Measurements from ENCODE around the gene INTS11. TPM values are rescaled to one million over a fixed set of nuclear protein-coding genes. Genes with fewer than 3 reads are reported as not detected.
A peak's percentile ranks its signal among the peaks of the same experiment; 100 is the strongest.

The INTS11 gene
- total RNA-seq, 1 donor from 2014 or later: 52.8 TPM

GRCh38 chr1:1357871-1358432 lies 33.5 kb upstream of the INTS11 start:
- no peak for DNase-seq

- no peak for DNase-seq
These were observed 32.4 kb upstream of the INTS11 start for GRCh38 chr1:1356796-1357401.

- no peak for DNase-seq
These were observed 31.8 kb upstream of the INTS11 start for GRCh38 chr1:1356166-1356795.

GRCh38 chr1:1355416-1355815 lies 31.0 kb upstream of the INTS11 start:
- DNase-seq: peak; percentile 32

GRCh38 chr1:1354271-1355247 lies 30.1 kb upstream of the INTS11 start:
- DNase-seq: no peak

GRCh38 chr1:1353389-1354151 lies 29.1 kb upstream of the INTS11 start:
- DNase-seq: no peak

- no peak for DNase-seq
These were observed 28.4 kb upstream of the INTS11 start for GRCh38 chr1:1352786-1353388.

GRCh38 chr1:1351511-1352427 lies 27.3 kb upstream of the INTS11 start:
- no peak for DNase-seq

GRCh38 chr1:1349256-1350012 lies 25.0 kb upstream of the INTS11 start, which contains the start of gene DVL1:
Gene DVL1, minus strand, starts transcription at chr1:1349418. Its CDS starts 353 bp downstream, at chr1:1349065.
- DNase-seq: peak; percentile 73

GRCh38 chr1:1348420-1349255 lies 24.2 kb upstream of the INTS11 start:
- DNase-seq: peak; percentile 65

- no peak for DNase-seq
These were observed 23.4 kb upstream of the INTS11 start for GRCh38 chr1:1347663-1348419.

- no peak for DNase-seq
These were observed 22.7 kb upstream of the INTS11 start for GRCh38 chr1:1347026-1347595.

GRCh38 chr1:1346501-1346890 lies 22.0 kb upstream of the INTS11 start:
- no peak for DNase-seq

- DNase-seq: no peak
These were observed 21.5 kb upstream of the INTS11 start for GRCh38 chr1:1345860-1346500.

- DNase-seq: no peak
These were observed 20.9 kb upstream of the INTS11 start for GRCh38 chr1:1345384-1345783.

GRCh38 chr1:1344655-1345361 lies 20.3 kb upstream of the INTS11 start:
- peak; percentile 45 for DNase-seq
